ENCODE measurements around the gene ROPN1L. TPM values are rescaled to one million over a fixed set of nuclear protein-coding genes. Genes with fewer than 3 reads are reported as not detected.

The ROPN1L gene
- total RNA-seq, 1 donor from 2014 or later: not detected

DNA sequence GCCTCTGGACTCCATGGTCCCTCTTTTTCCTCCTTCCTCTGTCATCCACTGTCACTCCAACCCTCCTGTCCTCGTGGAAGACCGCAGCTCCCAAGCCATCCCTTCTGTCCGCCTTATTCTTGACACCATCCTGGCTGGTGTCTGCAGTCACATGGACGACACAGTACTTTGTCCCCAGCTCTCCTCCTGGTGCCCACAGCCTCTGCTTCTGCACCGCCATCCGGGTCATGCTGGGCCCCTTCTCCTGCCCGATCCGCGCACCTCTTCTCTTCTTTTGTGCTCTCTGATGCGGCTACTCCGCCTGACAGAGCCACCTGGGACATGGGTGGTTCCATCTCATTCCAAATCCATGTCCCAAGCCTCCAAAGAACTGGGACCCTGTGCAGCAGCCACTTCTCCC, 22.5 kb downstream of the ROPN1L start:
- no peaks in the 10 kb centered on the region for H3K79me2 ChIP-seq (ENCODE audit: low read depth)
- TF ChIP-seq, protein P1, sequence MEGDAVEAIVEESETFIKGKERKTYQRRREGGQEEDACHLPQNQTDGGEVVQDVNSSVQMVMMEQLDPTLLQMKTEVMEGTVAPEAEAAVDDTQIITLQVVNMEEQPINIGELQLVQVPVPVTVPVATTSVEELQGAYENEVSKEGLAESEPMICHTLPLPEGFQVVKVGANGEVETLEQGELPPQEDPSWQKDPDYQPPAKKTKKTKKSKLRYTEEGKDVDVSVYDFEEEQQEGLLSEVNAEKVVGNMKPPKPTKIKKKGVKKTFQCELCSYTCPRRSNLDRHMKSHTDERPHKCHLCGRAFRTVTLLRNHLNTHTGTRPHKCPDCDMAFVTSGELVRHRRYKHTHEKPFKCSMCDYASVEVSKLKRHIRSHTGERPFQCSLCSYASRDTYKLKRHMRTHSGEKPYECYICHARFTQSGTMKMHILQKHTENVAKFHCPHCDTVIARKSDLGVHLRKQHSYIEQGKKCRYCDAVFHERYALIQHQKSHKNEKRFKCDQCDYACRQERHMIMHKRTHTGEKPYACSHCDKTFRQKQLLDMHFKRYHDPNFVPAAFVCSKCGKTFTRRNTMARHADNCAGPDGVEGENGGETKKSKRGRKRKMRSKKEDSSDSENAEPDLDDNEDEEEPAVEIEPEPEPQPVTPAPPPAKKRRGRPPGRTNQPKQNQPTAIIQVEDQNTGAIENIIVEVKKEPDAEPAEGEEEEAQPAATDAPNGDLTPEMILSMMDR (IDR thresholded peaks at IDR 0.05): no peak
- TF ChIP-seq EZH2 (IDR thresholded peaks at IDR 0.05): no peak
- TF ChIP-seq EZH2phosphoT487 (IDR thresholded peaks at IDR 0.05): no peak
- H3K4me2 ChIP-seq: no peak overlapping the region
- H3K36me3 ChIP-seq: no peaks in the 10 kb centered on the region
- no peaks in the 10 kb centered on the region for H3F3A ChIP-seq (ENCODE audit: low read depth)
- H3K27ac Mint-ChIP-seq: no peak overlapping the region
- H3K27me3 Mint-ChIP-seq (ENCODE audit: insufficient read depth, low read depth): peaks cover 3% of the 10 kb centered on the region
- no peak overlapping the region for H3K27ac ChIP-seq
- no peaks in the 10 kb centered on the region for H3K27me3 ChIP-seq
- DNase-seq (ENCODE audit: low spot score): no peak
- no peaks in the 10 kb centered on the region for H4K20me1 ChIP-seq (ENCODE audit: low read depth)
- H3K4me1 Mint-ChIP-seq: peaks cover 28% of the 10 kb centered on the region
- H3K9ac ChIP-seq: no peak overlapping the region
- H3K4me1 ChIP-seq: no peaks in the 10 kb centered on the region
- H3K4me3 ChIP-seq: no peak overlapping the region
- no peak overlapping the region for H2AFZ ChIP-seq (replicated peaks)
- no peaks in the 10 kb centered on the region for H3K9me3 Mint-ChIP-seq
- H3K36me3 Mint-ChIP-seq: peaks cover 3% of the 10 kb centered on the region
- no peaks in the 10 kb centered on the region for H3K9me3 ChIP-seq (ENCODE audit: low read depth)
- no peak overlapping the region for H3K4me3 Mint-ChIP-seq

DNA sequence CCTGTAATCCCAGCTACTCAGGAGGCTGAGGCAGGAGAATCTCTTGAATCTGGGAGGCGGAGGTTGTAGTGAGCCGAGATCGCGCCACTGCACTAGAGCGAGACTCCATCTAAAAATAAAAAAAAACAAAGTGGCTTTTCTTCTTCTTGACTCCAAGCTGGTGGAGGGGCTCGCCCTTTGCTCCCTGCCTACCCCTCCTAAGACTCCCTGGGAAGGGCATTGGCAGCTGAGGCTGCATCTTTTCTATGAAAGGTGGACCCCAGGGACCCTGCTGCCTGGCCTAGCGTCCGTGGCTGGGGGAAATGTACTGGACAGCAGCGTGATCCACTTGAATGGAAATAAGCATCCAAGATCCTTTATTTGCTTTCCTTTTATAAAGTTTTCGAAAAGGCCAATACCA, 24.0 kb downstream of the ROPN1L start:
- TF ChIP-seq EZH2 (IDR thresholded peaks at IDR 0.05) (no peak), EZH2phosphoT487 (IDR thresholded peaks at IDR 0.05) (no peak)
- TF ChIP-seq, protein P1 (IDR thresholded peaks at IDR 0.05): no peak
- peaks cover 28% of the 10 kb centered on the region for H3K4me1 Mint-ChIP-seq
- H3K4me3 Mint-ChIP-seq: no peak overlapping the region

DNA sequence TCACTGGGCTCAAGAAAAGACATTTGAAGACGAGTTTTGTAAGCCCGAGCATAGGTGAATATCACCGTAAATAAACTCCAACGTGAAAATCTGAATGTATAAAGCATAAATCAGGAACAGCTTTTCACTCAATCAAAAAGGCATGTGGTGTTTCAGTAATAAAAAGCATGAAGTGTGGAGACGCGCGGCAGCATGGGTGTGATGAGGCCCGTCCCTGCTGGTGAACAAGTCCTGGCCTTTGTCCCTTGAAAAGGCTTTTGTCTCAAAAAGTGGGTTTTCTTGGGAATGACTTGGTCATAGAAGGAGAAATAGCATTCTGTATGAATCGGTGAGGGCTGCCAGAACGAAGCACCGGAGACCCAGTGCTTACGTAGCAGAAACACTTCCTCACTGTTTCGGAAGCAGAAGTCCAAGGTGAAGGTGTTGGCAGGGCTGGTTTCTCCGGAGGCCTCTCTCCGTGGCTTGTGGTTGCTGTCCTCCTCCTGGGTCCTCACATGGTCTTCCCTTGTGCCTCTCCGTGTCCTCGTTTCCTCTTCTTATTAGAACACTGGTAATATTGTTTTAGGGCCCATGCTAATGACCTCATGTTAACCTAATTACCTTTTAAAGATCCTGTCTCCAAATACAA, 24.9 kb downstream of the ROPN1L start:
- no peak overlapping the region for H2AFZ ChIP-seq (replicated peaks)
- Mint-ChIP-seq H3K27me3 (ENCODE audit: insufficient read depth, low read depth) (no peaks in the 10 kb centered on the region), H3K36me3 (peaks cover 3% of the 10 kb centered on the region), H3K27ac (peak overlapping the region; percentile 60), H3K4me3 (no peak overlapping the region), H3K9me3 (peaks cover 2% of the 10 kb centered on the region), H3K4me1 (peaks cover 28% of the 10 kb centered on the region)
- TF ChIP-seq, protein P1 (IDR thresholded peaks at IDR 0.05): no peak
- no peak for TF ChIP-seq EZH2 (IDR thresholded peaks at IDR 0.05)
- no peak for TF ChIP-seq EZH2phosphoT487 (IDR thresholded peaks at IDR 0.05)
- no peaks in the 10 kb centered on the region for H3K36me3 ChIP-seq
- H3K27me3 ChIP-seq: no peaks in the 10 kb centered on the region
- H3K9ac ChIP-seq: no peak overlapping the region
- H3K4me2 ChIP-seq: no peak overlapping the region
- no peaks in the 10 kb centered on the region for H3K79me2 ChIP-seq (ENCODE audit: low read depth)
- no peak overlapping the region for H3K27ac ChIP-seq
- no peak overlapping the region for H3K4me3 ChIP-seq
- no peaks in the 10 kb centered on the region for H4K20me1 ChIP-seq (ENCODE audit: low read depth)
- no peak for DNase-seq (ENCODE audit: low spot score)
- no peaks in the 10 kb centered on the region for H3F3A ChIP-seq (ENCODE audit: low read depth)
- H3K4me1 ChIP-seq: no peaks in the 10 kb centered on the region
- no peaks in the 10 kb centered on the region for H3K9me3 ChIP-seq (ENCODE audit: low read depth)

More for the DNA sequence above, 24.0 kb downstream of the ROPN1L start:
- Histone ChIP-seq H3K4me2 (no peak overlapping the region), H4K20me1 (ENCODE audit: low read depth) (no peaks in the 10 kb centered on the region), H3K27ac (no peak overlapping the region), H3K27me3 (no peaks in the 10 kb centered on the region), H3K9me3 (ENCODE audit: low read depth) (no peaks in the 10 kb centered on the region), H3K4me3 (no peak overlapping the region), H2AFZ (replicated peaks) (no peak overlapping the region), H3K4me1 (no peaks in the 10 kb centered on the region), H3K9ac (no peak overlapping the region), H3K79me2 (ENCODE audit: low read depth) (no peaks in the 10 kb centered on the region), H3K36me3 (no peaks in the 10 kb centered on the region), H3F3A (ENCODE audit: low read depth) (no peaks in the 10 kb centered on the region)
- Mint-ChIP-seq H3K36me3 (peaks cover 3% of the 10 kb centered on the region), H3K27ac (peak overlapping the region; percentile 63), H3K9me3 (no peaks in the 10 kb centered on the region), H3K27me3 (ENCODE audit: insufficient read depth, low read depth) (peaks cover 3% of the 10 kb centered on the region)
- no peak for DNase-seq (ENCODE audit: low spot score)

Measured in neural progenitor cell (in vitro differentiated cells).